ENCODE results near the gene NDUFAF7. TPM values are rescaled to one million over a fixed set of nuclear protein-coding genes. Genes with fewer than 3 reads are reported as not detected.

Gene NDUFAF7
- total RNA-seq, result 10 to 100 TPM; 11.9 to 17.3 (median 12.5) TPM

- peak; percentile 98 for ATAC-seq (ENCODE audit: low FRiP score)
- TF ChIP-seq CTCF (IDR thresholded peaks at IDR 0.05), result no peak
- peak; percentile 72 for DNase-seq (ENCODE audit: low spot score)
Measured at GRCh38 chr2:37231241-37232130, at the start of gene NDUFAF7, which contains the start of gene CEBPZ. Gene NDUFAF7, plus strand, starts transcription at chr2:37231658. Its CDS starts 48 bp downstream, at chr2:37231706. Gene CEBPZ, minus strand, starts transcription at chr2:37231596. Its CDS starts 29 bp downstream, at chr2:37231567.

- TF ChIP-seq CTCF (IDR thresholded peaks at IDR 0.05), result no peak
- DNase-seq (ENCODE audit: low spot score) (no peak), ATAC-seq (ENCODE audit: low FRiP score) (no peak)
Measured at GRCh38 chr2:37181726-37182684, 49.5 kb upstream of the NDUFAF7 start.

GRCh38 chr2:37188570-37188969 is 42.9 kb upstream of the NDUFAF7 start, which contains the start of gene SULT6B1:
Gene SULT6B1, minus strand, starts transcription at chr2:37188670. Its CDS starts 30 bp downstream, at chr2:37188640.
- ATAC-seq (ENCODE audit: low FRiP score), result no peak
- no peak for TF ChIP-seq CTCF (IDR thresholded peaks at IDR 0.05)
- DNase-seq (ENCODE audit: low spot score), result no peak

GRCh38 chr2:37189452-37190153 is 41.9 kb upstream of the NDUFAF7 start:
- DNase-seq (ENCODE audit: low spot score), result no peak
- TF ChIP-seq CTCF (IDR thresholded peaks at IDR 0.05), result no peak
- ATAC-seq (ENCODE audit: low FRiP score), result peak; percentile 41

GRCh38 chr2:37190290-37190689 is 41.2 kb upstream of the NDUFAF7 start:
- TF ChIP-seq CTCF (IDR thresholded peaks at IDR 0.05), result no peak
- DNase-seq (ENCODE audit: low spot score) (no peak), ATAC-seq (ENCODE audit: low FRiP score) (no peak)

- DNase-seq (ENCODE audit: low spot score), result no peak
- no peak for ATAC-seq (ENCODE audit: low FRiP score)
- no peak for TF ChIP-seq CTCF (IDR thresholded peaks at IDR 0.05)
Measured at GRCh38 chr2:37191253-37191652, 40.2 kb upstream of the NDUFAF7 start.

Measured in omental fat pad (tissue), 4 donors.